MM.1S (cell line): ENCODE data around the gene KRT4.

ENCODE experiments used
- DNase-seq: peaks from one replicate; pipeline ENCODE4 v3.0.0-alpha.2; 2015
- H2AFZ ChIP-seq: fragments of 300-600 bp; sonication (generic); 2 replicates; pipeline ENCODE4 v1.6.0; 2016; ENCODE audit warnings: antibody characterized with exemption, low read length
- H3F3A ChIP-seq: fragments of 300-600 bp; sonication (generic); 2 replicates; pipeline ENCODE4 v1.6.1; 2016; ENCODE audit warnings: mild to moderate bottlenecking, antibody characterized with exemption, low read length, moderate library complexity, mixed read lengths; ENCODE audit not compliant: insufficient read depth
- H3K27ac ChIP-seq: fragments of 300-600 bp; sonication (generic); 2 replicates; pipeline ENCODE4 v1.5.1; 2016; ENCODE audit warnings: mild to moderate bottlenecking, low read length
- H3K27me3 ChIP-seq: fragments of 300-600 bp; sonication (generic); replicated peaks from 2 replicates; pipeline ENCODE4 v1.6.0; 2016; ENCODE audit warnings: low read length; ENCODE audit not compliant: insufficient read depth
- H3K36me3 ChIP-seq: fragments of 300-600 bp; sonication (generic); replicated peaks from 2 replicates; pipeline ENCODE4 v1.6.1; 2016; ENCODE audit warnings: mild to moderate bottlenecking, low read length, mixed read lengths; ENCODE audit not compliant: insufficient read depth
- H3K4me1 ChIP-seq: fragments of 300-600 bp; sonication (generic); 2 replicates; pipeline ENCODE4 v1.6.1; 2016; ENCODE audit warnings: low read length, mixed read lengths
- H3K4me2 ChIP-seq: fragments of 300-600 bp; sonication (generic); 2 replicates; pipeline ENCODE4 v1.6.0; 2016; ENCODE audit warnings: low read depth, low read length
- H3K4me3 ChIP-seq: fragments of 300-600 bp; sonication (generic); 2 replicates; pipeline ENCODE4 v1.5.1; 2016; ENCODE audit warnings: low read length, mixed read lengths
- H3K79me2 ChIP-seq: fragments of 300-600 bp; sonication (generic); 2 replicates; pipeline ENCODE4 v1.6.1; 2016; ENCODE audit warnings: mixed run types, low read length, mixed read lengths
- H3K9ac ChIP-seq: fragments of 300-600 bp; sonication (generic); 2 replicates; pipeline ENCODE4 v1.6.1; 2016; ENCODE audit warnings: low read length, mixed read lengths
- H3K9me2 ChIP-seq: fragments of 300-600 bp; sonication (generic); replicated peaks from 2 replicates; pipeline ENCODE4 v1.6.1; 2016; ENCODE audit warnings: mild to moderate bottlenecking, low read length, mixed read lengths; ENCODE audit not compliant: insufficient read depth
- H3K9me3 ChIP-seq: fragments of 300-600 bp; sonication (generic); replicated peaks from 2 replicates; pipeline ENCODE4 v1.6.1; 2016; ENCODE audit warnings: mild to moderate bottlenecking, low read length, mixed read lengths; ENCODE audit not compliant: insufficient read depth
- H4K20me1 ChIP-seq: fragments of 300-600 bp; sonication (generic); 2 replicates; pipeline ENCODE4 v1.6.1; 2016; ENCODE audit warnings: mild to moderate bottlenecking, low read length, moderate library complexity, mixed read lengths; ENCODE audit not compliant: insufficient read depth
- CTCF ChIP-seq: fragments of 300-600 bp; sonication (generic); IDR thresholded peaks from 2 replicates; pipeline ENCODE4 v1.5.1; 2016; ENCODE audit warnings: antibody characterized with exemption, low read length, mixed read lengths
- EZH2 ChIP-seq: fragments of 300-600 bp; sonication (generic); optimal IDR thresholded peaks from 2 replicates; pipeline ENCODE3; 2017; ENCODE audit warnings: low read depth, mild to moderate bottlenecking, antibody characterized with exemption, low read length, mixed read lengths
- EZH2phosphoT487 ChIP-seq: fragments of 300-600 bp; sonication (generic); IDR thresholded peaks from 2 replicates; pipeline ENCODE4 v1.6.1; 2018; ENCODE audit warnings: antibody characterized with exemption, low read length

The KRT4 gene

GRCh38 chr12:52813885-52814709, at the start of gene KRT4:
KRT4 (minus strand) TSS chr12:52814116; CDS start chr12:52814058, 58 bp downstream.
- Histone ChIP-seq H3F3A (no peaks in the 10 kb centered on the region), H3K27ac (no peak within 1 kb of the TSS), H3K27me3 (peaks cover 85% of the 10 kb centered on the region), H3K9me3 (no peaks in the 10 kb centered on the region), H3K4me1 (no peaks in the 10 kb centered on the region), H3K36me3 (no peaks in the 10 kb centered on the region), H2AFZ (no peak within 1 kb of the TSS), H3K9me2 (no peaks in the 10 kb centered on the region), H4K20me1 (no peaks in the 10 kb centered on the region), H3K79me2 (no peaks in the 10 kb centered on the region), H3K4me3 (no peak within 1 kb of the TSS), H3K9ac (no peak within 1 kb of the TSS), H3K4me2 (no peak within 1 kb of the TSS)
- no peak for TF ChIP-seq EZH2
- TF ChIP-seq CTCF = no peak
- no peak for TF ChIP-seq EZH2phosphoT487
- no peak for DNase-seq

- no peaks in the 10 kb centered on the region for H3K79me2 ChIP-seq
- H3K4me2 ChIP-seq = no peak overlapping the region
- no peaks in the 10 kb centered on the region for H3F3A ChIP-seq
- no peak overlapping the region for H3K27ac ChIP-seq
- H3K4me1 ChIP-seq = no peaks in the 10 kb centered on the region
- no peak overlapping the region for H3K9ac ChIP-seq
- H3K27me3 ChIP-seq = peaks cover 39% of the 10 kb centered on the region
- TF ChIP-seq EZH2 = no peak
- DNase-seq = no peak
- no peaks in the 10 kb centered on the region for H3K9me2 ChIP-seq
- H4K20me1 ChIP-seq = no peaks in the 10 kb centered on the region
- H2AFZ ChIP-seq = no peak overlapping the region
- H3K36me3 ChIP-seq = no peaks in the 10 kb centered on the region
- no peaks in the 10 kb centered on the region for H3K9me3 ChIP-seq
- H3K4me3 ChIP-seq = no peak overlapping the region
These were observed 48.1 kb upstream of the KRT4 start for GRCh38 chr12:52862023-52862422.

- TF ChIP-seq EZH2phosphoT487 = no peak
- TF ChIP-seq CTCF = no peak
- TF ChIP-seq EZH2 = no peak
- no peaks in the 10 kb centered on the region for H3K79me2 ChIP-seq
- DNase-seq = no peak
- H3K9ac ChIP-seq = no peak overlapping the region
- no peaks in the 10 kb centered on the region for H3K9me2 ChIP-seq
- H3K27ac ChIP-seq = no peak overlapping the region
- no peaks in the 10 kb centered on the region for H3K9me3 ChIP-seq
- H2AFZ ChIP-seq = no peak overlapping the region
- H3K27me3 ChIP-seq = peaks cover 44% of the 10 kb centered on the region
- no peak overlapping the region for H3K4me3 ChIP-seq
- H3K4me1 ChIP-seq = no peaks in the 10 kb centered on the region
- no peaks in the 10 kb centered on the region for H4K20me1 ChIP-seq
- no peaks in the 10 kb centered on the region for H3F3A ChIP-seq
- H3K4me2 ChIP-seq = no peak overlapping the region
- H3K36me3 ChIP-seq = no peaks in the 10 kb centered on the region
These were observed 47.6 kb upstream of the KRT4 start for GRCh38 chr12:52861511-52861910.
